A549 (cell line): ENCODE measurements around the gene FCHO2. TPM values are rescaled to one million over a fixed set of nuclear protein-coding genes. Genes with fewer than 3 reads are reported as not detected.

Source experiments
- ATAC-seq, 2 experiments: fragments of 200-7000 bp in 1 of 2; fragments of >200 bp in 1 of 2; cut with Nextera tagmentation in 1 of 2; cut with Tn5 transposase in 1 of 2; 3 replicates each; pipeline versions ENCODE4 v1.8.0 to v1.9.1; 2018 to 2020; ENCODE audit warnings: mild to moderate bottlenecking in 1 of 2, moderate library complexity in 1 of 2
- CTCF ChIA-PET: fragments of 300-600 bp; sonication (Branson Sonifier 250); formaldehyde crosslinking; extraction: SDS; loops from one replicate; lab custom pipeline; 2021; ENCODE audit warnings: antibody characterized with exemption, inconsistent platforms; lab: Yijun Ruan, JAX
- POLR2A ChIA-PET: fragments of 350-600 bp; formaldehyde crosslinking; extraction: SDS; loops from one replicate; lab custom pipeline; 2021; ENCODE audit warnings: antibody characterized with exemption, inconsistent platforms; lab: Yijun Ruan, JAX
- DNase-seq, 2 experiments: peaks; one replicate each; pipeline versions ENCODE4 v3.0.0 to v3.0.0-alpha.2; 2011 to 2016; ENCODE audit warnings: low read depth in 1 of 2, low spot score in 1 of 2
- FAIRE-seq: peaks from 2 replicates; lab custom pipeline; 2011; peaks lifted over from hg19 to GRCh38; lab: Jason Lieb, UNC
- H3K27ac ChIP-seq, 2 experiments: fragments of >200 bp; sonication (Bioruptor Twin); formaldehyde crosslinking; 3 replicates each; pipeline ENCODE4 v1.5.1; 2016 to 2017
- H3K4me1 ChIP-seq: fragments of >200 bp; sonication (Bioruptor Twin); formaldehyde crosslinking; 3 replicates; pipeline ENCODE4 v1.6.1; 2016
- H3K4me2 ChIP-seq: fragments of >200 bp; sonication (Bioruptor Twin); formaldehyde crosslinking; 3 replicates; pipeline ENCODE4 v1.6.1; 2016
- H3K4me3 ChIP-seq: fragments of >200 bp; sonication (Bioruptor Twin); formaldehyde crosslinking; 3 replicates; pipeline ENCODE4 v1.5.1; 2016
- H3K9me3 ChIP-seq: fragments of >200 bp; sonication (Bioruptor Twin); formaldehyde crosslinking; 3 replicates; pipeline ENCODE4 v1.6.1; 2016
- BHLHE40 ChIP-seq: IDR thresholded peaks from 2 replicates; pipeline ENCODE4 v1.6.1; 2012; ENCODE audit warnings: low read depth, low read length, inconsistent platforms
- EP300 ChIP-seq, 2 experiments: fragments of >200 bp; sonication (Bioruptor Twin); formaldehyde crosslinking; IDR thresholded peaks; 2 replicates in 1 of 2; 3 replicates in 1 of 2; pipeline ENCODE4 v1.6.1; 2016 to 2017
- FOSB ChIP-seq: fragments of 250-450 bp; sonication (Bioruptor Pico); IDR thresholded peaks from 2 replicates; pipeline ENCODE4 v1.5.0; 2020; ENCODE audit warnings: mild to moderate bottlenecking, moderate library complexity
- GATA3 ChIP-seq: IDR thresholded peaks from 2 replicates; pipeline ENCODE4 v1.6.1; 2012; ENCODE audit warnings: borderline replicate concordance
- MAFK ChIP-seq: fragments of 450-650 bp; IDR thresholded peaks from 2 replicates; pipeline ENCODE4 v1.6.1; 2014; ENCODE audit not compliant: partially characterized antibody
- POLR2AphosphoS2 ChIP-seq: conservative IDR thresholded peaks from 2 replicates; pipeline ENCODE4 v1.6.1; 2012; ENCODE audit warnings: low read length, improper control_type of control experiment, inconsistent platforms
- RARB ChIP-seq: fragments of 250-450 bp; sonication (Bioruptor Pico); IDR thresholded peaks from 2 replicates; pipeline ENCODE4 v1.8.0; 2021; ENCODE audit warnings: mild to moderate bottlenecking, moderate library complexity
- RNF2 ChIP-seq: fragments of 200-600 bp; sonication (generic); IDR thresholded peaks from 2 replicates; pipeline ENCODE4 v1.6.1; 2016; ENCODE audit warnings: low read depth, mild to moderate bottlenecking, antibody characterized with exemption, moderate library complexity, borderline replicate concordance
- SMC3 ChIP-seq: fragments of >200 bp; sonication (Bioruptor Twin); formaldehyde crosslinking; IDR thresholded peaks from 3 replicates; pipeline ENCODE4 v1.6.1; 2018; ENCODE audit warnings: inconsistent platforms
- WGBS: methylation state at CpG from one replicate; pipeline ENCODE4 v1.1.6; 2017; ENCODE audit errors: missing lambda C conversion rate; 5-methylcytosine and 5-hydroxymethylcytosine counted together
- polyA plus RNA-seq, 4 experiments: library from polyadenylated mRNA; depleted of rRNA in 3 of 4; stranded (reverse); fragments of >200 nt; fragmentation: RNase III in 1 of 4; extraction: RNeasy Plus Mini Kit Qiagen cat#74134 plus additional on column Dnase treatment in 1 of 4; gene quantifications; 2 replicates in 3 of 4; 3 replicates in 1 of 4; pipeline ENCODE4 v1.2.3, GENCODE V29; 2011 to 2017
- TF ChIP-seq, protein P1 (sequence below): IDR thresholded peaks from 2 replicates; pipeline ENCODE4 v1.6.1; 2012; ENCODE audit warnings: low read depth, borderline replicate concordance
- TF ChIP-seq, protein P2 (sequence below): fragments of >200 bp; sonication (Bioruptor Twin); formaldehyde crosslinking; IDR thresholded peaks from 3 replicates; pipeline ENCODE4 v1.6.1; 2016
- TF ChIP-seq, protein P3 (sequence below): fragments of 450-650 bp; IDR thresholded peaks from 2 replicates; pipeline ENCODE4 v1.6.1; 2014; ENCODE audit warnings: antibody characterized with exemption
- TF ChIP-seq, protein P4 (sequence below): fragments of 250-450 bp; sonication (Bioruptor Pico); IDR thresholded peaks from 2 replicates; pipeline ENCODE4 v1.5.0; 2021; ENCODE audit warnings: mild to moderate bottlenecking, moderate library complexity, borderline replicate concordance
- TF ChIP-seq, protein P5 (sequence below): IDR thresholded peaks from 2 replicates; pipeline ENCODE4 v1.6.1; 2012

FCHO2 gene
- polyA plus RNA-seq, 2 of the 4 experiments (the other 2 are of a cell fraction): 9.1 to 14.9 TPM

DNA sequence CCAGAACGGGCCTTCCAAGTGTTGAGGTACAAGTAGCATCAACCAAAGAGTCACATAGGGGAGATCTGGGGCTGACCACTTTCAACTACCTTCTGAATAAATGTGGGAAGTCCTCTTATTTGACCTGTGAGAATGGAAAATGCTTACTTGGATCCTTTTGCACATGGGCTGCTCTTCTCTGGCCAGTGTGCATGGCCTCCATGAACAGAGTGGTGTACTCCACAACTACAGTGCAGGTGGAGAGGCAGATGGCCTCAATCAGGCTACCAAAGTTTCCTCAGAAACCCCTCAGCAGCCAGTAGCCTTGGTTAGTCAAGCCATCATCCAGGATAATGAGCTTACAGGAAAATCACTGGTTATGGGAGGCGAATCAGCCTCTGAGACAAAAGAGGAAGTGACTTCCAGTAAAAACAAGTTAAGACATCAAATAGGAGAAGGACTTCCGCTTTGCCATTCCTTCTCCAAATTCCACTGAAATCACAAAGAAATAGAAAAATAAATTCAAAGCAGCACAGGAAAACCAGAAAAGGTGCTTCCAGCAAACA is 18.3 kb upstream of the FCHO2 start (continued):
- TF ChIP-seq, protein P1, sequence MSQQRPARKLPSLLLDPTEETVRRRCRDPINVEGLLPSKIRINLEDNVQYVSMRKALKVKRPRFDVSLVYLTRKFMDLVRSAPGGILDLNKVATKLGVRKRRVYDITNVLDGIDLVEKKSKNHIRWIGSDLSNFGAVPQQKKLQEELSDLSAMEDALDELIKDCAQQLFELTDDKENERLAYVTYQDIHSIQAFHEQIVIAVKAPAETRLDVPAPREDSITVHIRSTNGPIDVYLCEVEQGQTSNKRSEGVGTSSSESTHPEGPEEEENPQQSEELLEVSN: no peak
- TF ChIP-seq RARB (no peak), EP300 (IDR thresholded peaks at IDR 0.05) (no peak), FOSB (CRISPR knock-in tag) (no peak), GATA3 (no peak)

DNA sequence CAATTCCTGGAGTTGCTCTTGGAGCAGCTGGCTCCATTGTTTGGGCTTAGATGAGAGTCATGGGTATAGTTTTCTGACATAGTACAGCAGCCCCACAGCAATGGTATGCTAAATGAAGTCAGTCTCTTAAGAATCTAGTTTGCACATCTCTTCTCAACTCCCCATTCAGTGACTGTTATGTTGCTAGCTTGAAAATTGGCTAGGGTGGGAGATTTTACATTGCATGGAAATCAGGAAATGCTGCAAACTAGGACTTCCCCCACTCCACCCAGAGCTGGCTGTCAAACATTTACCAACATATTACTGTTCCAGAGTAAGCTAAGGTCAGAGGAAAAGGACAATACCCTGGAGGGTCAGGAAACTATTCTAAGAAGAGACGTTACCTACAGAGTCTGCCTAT is 17.6 kb upstream of the FCHO2 start:
- H3K4me1 ChIP-seq: peaks cover 8% of the 10 kb centered on the region; the same call in 1 of the 3 replicates
- H3K27ac ChIP-seq: no peak overlapping the region
- ATAC-seq (peak in 1 of 2 experiments; percentile 47; a peak in 3 of 6 replicates), DNase-seq (no peak), FAIRE-seq (no peak)
- H3K4me3 ChIP-seq: no peak overlapping the region
- TF ChIP-seq, protein P2, sequence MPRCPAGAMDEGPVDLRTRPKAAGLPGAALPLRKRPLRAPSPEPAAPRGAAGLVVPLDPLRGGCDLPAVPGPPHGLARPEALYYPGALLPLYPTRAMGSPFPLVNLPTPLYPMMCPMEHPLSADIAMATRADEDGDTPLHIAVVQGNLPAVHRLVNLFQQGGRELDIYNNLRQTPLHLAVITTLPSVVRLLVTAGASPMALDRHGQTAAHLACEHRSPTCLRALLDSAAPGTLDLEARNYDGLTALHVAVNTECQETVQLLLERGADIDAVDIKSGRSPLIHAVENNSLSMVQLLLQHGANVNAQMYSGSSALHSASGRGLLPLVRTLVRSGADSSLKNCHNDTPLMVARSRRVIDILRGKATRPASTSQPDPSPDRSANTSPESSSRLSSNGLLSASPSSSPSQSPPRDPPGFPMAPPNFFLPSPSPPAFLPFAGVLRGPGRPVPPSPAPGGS: no peak
- TF ChIP-seq, protein P3, sequence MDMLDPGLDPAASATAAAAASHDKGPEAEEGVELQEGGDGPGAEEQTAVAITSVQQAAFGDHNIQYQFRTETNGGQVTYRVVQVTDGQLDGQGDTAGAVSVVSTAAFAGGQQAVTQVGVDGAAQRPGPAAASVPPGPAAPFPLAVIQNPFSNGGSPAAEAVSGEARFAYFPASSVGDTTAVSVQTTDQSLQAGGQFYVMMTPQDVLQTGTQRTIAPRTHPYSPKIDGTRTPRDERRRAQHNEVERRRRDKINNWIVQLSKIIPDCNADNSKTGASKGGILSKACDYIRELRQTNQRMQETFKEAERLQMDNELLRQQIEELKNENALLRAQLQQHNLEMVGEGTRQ: no peak
- TF ChIP-seq FOSB (CRISPR knock-in tag) (no peak), RNF2 (no peak), POLR2AphosphoS2 (no peak), GATA3 (no peak), BHLHE40 (no peak)
- TF ChIP-seq, protein P4, sequence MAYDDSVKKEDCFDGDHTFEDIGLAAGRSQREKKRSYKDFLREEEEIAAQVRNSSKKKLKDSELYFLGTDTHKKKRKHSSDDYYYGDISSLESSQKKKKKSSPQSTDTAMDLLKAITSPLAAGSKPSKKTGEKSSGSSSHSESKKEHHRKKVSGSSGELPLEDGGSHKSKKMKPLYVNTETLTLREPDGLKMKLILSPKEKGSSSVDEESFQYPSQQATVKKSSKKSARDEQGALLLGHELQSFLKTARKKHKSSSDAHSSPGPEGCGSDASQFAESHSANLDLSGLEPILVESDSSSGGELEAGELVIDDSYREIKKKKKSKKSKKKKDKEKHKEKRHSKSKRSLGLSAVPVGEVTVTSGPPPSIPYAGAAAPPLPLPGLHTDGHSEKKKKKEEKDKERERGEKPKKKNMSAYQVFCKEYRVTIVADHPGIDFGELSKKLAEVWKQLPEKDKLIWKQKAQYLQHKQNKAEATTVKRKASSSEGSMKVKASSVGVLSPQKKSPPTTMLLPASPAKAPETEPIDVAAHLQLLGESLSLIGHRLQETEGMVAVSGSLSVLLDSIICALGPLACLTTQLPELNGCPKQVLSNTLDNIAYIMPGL (CRISPR knock-in tag): no peak
- ChIA-PET CTCF (interaction anchor here (1.0 to 1.4 kb wide), 2 partner anchors 13 to 278 kb away, joined by 3 read pairs; no protein-coding TSS in a partner anchor), POLR2A (no interaction called here)
- 6% methylated on average over 1 of the region's 1 CpG for WGBS
- peak overlapping the region; percentile 29 for H3K4me2 ChIP-seq
- no peaks in the 10 kb centered on the region for H3K9me3 ChIP-seq

DNA sequence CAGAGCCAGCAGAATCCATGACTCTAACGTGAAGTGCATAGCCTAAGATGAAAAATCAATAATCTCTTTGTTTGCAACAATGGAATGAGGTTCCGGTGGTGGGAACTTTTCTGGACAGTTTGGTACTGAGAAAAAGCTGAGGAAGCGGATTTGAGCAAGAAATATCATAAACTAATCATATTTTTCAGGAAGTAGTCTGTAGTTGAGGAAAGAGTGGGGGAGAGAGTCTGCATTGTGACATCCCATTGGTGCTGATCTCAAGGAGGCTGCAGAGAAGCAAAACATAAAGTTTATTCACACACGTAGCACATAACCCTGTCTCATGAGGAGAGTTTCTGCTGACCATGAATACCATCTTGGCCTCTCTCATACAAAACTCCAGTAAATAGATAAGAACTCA is 15.8 kb upstream of the FCHO2 start:
- CTCF ChIA-PET: no interaction called here
- no peak overlapping the region for H3K4me3 ChIP-seq
- no peaks in the 10 kb centered on the region for H3K9me3 ChIP-seq
- WGBS: 70% methylated on average over 4 of the region's 4 CpGs
- H3K4me1 ChIP-seq: peaks cover 8% of the 10 kb centered on the region; the same call in 1 of the 3 replicates
- no peak overlapping the region for H3K27ac ChIP-seq
- POLR2A ChIA-PET: no interaction called here
- TF ChIP-seq, protein P5, sequence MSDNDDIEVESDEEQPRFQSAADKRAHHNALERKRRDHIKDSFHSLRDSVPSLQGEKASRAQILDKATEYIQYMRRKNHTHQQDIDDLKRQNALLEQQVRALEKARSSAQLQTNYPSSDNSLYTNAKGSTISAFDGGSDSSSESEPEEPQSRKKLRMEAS: no peak
- TF ChIP-seq MAFK: peak; percentile 81
- no peak; a peak in 1 of 6 replicates for ATAC-seq
- FAIRE-seq: no peak
- DNase-seq: no peak
- no peak overlapping the region for H3K4me2 ChIP-seq

DNA sequence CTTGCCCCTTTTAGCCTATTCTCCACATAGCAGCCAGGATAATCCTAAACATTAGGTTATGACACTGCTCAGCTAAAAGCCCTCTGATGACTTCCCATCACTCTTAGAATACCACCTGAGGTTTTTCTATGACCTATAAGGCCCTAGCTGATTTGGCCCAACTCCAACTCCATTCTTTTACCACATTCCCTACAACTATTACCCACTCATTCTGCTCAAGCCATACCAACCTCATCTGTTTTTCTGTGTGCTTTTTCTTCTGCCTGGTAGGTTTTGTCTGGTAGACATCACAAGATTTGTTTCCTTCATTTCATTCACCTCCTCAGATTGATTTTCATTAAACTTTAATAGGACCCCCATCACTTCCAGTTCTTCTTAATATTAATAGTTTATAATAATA is 12.5 kb upstream of the FCHO2 start:
- FAIRE-seq (no peak), DNase-seq (no peak), ATAC-seq (no peak)
- CTCF ChIA-PET: no interaction called here
- H3K4me1 ChIP-seq: peaks cover 4% of the 10 kb centered on the region; the same call in 1 of the 3 replicates
- no peaks in the 10 kb centered on the region for H3K9me3 ChIP-seq
- no peak overlapping the region for H3K27ac ChIP-seq
- H3K4me3 ChIP-seq: no peak overlapping the region
- POLR2A ChIA-PET: no interaction called here
- H3K4me2 ChIP-seq: no peak overlapping the region
- TF ChIP-seq BHLHE40 (no peak), SMC3 (no peak)
- TF ChIP-seq, all 56 proteins: peak for 0
